NCI-H2081 (cell line): ENCODE results near the gene PBX1.

Experiments used
- DNase-seq, 2 experiments: peaks; one replicate each; lab custom pipeline; 2025; lab: John Stamatoyannopoulos, UW

PBX1 gene

DNA sequence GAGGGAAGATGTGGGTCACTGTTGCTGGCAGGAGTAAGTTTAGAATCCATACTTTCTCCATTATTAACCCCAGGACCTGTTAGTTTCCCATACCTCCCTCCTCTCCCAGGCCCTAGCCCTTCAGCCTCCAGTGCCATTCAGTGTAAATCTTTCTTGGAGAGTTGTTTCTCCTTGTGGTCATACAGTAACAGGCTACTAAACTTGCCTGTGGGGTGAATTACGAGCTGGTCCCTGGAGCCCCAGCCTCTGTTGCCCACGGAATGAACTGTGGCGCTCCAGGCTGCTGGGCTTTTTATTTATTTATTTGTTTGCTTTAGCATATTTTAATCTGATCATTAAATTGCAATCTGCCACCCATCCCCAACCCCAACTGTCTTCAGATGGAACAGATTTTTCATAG is 305.2 kb downstream of the PBX1 start:
- no peak for DNase-seq

DNA sequence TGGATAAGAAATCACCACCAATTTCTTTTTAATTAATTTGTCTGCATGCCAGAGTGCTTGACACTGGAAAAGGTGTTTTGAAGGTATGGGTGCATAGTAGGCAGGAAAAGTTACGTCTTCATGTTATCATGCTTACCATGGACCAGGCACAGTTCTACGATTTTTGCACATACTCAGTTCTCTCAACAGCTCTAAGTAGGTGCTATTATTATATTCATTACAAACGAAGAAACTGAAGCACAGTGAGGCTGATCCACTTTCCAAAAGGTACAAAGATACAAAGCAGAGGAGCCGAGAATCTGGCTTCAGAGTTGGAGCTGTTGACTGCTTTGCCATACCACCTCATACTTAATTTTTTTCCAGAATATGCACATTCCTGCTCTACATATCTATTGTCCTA is 306.4 kb downstream of the PBX1 start:
- DNase-seq, result no peak

DNA sequence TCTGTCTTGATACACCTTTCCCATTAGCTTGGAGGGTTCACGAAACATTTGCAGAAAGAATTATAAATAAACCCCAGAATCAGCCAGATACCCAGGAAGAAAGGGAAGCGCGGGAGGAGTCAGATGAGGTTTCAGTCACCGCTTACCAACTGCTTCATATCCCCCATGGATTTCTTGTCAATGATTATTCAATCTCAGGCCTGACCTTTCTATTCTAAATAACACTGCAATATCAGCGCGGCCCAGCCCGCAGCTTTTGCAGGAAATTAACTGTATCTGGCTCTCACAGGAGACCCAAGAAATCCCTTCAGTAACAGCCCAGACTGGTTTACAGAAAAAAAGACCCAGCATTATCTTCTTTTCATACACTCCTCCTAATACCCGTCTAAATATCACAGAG is 308.6 kb downstream of the PBX1 start:
- no peak for DNase-seq

DNA sequence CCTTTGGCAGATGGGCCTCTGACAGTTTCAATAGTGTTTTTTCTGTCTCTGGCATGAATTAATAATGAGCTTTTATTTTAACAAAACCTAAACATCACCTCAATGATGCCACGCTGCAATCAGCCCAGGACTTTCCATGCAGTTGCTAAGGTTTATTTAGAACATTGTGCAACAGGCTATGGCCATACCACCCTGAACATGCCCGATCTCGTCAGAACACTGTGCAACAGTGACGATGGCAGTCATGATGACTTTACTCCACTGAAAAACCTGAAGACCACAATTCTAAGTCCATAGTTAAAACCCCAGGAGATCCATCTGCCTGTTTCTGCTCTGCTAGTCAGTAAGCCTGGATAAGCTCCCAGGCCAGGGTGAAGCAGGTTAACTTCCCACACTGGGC is 310.0 kb downstream of the PBX1 start:
- DNase-seq, result no peak

DNA sequence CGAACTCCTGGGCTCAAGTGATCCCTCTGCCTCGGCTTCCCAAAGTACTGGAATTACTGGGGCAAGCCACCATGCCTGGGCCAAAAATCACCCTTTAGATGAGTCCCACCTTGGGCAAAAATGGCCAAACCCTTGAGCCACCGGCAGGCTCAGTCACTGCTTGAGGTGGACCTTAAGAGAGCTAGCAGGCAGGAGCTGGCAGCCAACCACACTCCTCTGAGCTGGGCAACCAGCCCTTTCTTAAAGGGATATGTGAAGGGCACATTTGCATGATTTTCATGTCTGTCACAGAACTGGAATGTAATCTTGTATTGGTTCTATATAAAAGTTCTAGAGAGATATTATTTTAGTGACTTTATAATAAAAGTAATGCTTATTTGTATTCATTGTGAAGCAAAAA is 316.5 kb downstream of the PBX1 start:
- DNase-seq, result no peak

DNA sequence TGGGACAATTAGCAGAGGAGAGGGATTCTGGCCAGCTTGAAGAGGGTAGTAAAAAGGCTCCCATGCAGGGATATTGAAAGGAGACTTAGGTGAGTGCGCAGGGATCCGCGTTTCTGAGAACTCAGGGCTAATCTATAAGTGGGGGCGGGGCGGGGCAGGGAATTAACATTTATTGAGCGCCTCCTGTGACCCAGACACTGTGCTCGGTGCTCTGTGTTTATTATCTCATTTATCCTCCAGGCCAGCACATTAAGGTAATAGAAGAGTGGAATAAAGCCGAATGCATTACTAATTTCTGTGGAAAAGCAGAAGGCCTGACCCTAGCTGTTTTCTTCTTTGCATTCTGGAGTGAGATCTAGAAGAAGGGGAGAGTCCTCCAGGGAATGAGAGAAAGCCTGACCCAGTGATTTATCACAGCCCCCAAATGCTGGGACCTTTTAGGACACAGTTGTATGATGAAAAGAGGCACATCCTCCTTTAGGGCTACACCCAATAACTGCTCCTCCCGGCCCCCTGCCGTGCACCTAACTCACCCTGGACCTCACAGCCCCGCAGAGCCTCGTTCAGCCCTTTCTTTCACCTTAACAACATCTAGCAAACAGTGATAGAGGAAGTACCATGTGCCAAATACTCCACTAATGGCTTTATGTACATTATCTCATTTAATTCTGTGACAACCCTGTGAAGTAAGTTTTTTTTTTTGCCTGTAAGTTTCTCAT is 317.6 kb downstream of the PBX1 start:
- DNase-seq, result no peak

DNA sequence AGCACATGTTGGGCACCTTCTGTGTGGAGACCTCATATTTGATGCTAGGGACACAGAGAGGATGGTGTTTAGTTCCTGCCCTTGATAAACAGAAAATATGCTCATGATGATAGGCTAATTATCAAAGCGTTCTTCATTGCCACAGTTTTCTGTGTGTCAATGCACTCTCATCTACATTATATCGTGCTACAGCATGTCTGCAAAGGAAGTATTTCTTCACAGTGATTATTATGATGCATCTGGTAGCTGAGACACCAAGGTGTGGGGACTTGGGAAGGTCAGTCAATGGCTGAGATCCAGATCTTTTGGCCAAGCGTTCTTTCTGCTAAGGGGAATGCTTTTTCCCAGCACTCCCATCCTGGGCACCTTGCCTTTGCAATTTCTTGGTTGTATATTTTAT is 321.2 kb downstream of the PBX1 start:
- DNase-seq, result no peak

DNA sequence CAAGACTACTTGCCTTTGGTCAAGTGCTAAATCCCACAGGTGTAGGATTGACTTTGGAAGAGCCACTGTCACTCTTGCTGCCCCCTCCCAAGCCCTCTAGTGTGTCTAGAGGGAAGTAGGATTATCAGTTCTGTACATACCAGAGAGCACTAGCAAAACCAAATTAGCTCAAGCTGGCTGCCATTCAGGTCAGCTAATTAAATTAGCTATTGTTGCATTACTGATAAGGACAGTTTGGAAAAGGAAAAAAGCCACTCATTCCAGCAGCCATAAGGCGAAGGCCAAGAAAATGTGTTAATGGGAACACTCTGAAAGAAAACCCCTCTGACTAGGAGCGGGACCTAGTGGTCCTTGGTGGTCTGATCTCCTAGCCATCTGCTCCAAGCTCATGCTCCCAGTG is 321.7 kb downstream of the PBX1 start:
- DNase-seq, result no peak

DNA sequence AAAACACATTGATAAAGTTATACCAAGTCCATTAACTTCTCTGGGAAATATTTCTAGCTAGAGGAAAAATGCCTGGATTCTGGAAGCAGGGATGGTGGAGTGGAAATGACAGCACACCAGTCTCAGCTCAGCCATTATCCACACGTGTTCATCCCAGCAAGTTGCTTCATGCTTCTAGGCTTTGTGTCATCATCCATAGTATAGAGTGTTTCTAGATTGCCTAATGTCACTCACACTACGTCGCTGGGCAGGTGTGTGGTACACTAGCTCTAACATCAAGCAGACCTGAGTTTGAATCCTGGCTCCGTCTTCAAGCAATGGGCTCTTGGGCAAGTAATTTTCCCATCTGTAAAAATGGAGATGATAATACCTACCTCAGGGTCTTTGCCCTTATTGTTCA is 326.3 kb downstream of the PBX1 start:
- DNase-seq, result no peak

DNA sequence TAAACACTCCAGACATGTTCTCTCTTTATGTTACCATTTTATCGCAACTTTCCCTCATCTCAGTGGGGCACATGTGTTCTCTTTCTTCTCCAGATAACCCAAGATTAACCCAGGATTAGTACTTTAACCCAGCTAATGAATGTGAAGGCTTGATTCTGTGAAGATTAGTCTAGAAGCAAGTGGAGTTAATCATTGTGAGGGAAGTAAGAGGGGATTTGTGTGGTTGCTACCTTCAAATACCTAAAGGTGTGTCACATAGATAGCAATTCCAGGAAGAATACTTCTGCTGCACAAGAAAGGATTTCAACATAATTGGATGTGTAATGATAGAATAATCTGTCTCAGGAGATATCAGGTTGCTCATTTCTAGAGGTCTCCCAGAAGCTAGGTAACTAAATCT is 327.1 kb downstream of the PBX1 start:
- DNase-seq, result no peak

DNA sequence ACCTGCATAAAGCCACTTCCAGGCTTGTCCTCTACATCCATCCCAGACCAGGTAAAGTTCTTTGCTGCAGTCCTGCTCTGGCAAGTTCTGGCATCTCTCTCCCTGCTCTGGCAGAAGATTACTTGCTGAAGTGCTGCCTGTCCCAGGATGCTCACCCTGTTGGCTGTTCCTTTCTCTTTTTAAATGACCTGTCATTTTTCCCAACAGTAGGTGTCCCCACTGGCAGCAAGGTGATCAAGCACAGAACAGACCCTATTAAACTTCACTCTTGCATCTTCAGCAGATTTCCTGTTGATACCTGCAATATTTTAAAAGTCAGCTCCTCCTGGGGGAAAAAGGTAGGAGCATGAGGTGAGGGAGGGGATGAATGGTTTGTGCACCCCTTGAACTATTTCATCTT is 332.6 kb downstream of the PBX1 start:
- DNase-seq, result no peak

DNA sequence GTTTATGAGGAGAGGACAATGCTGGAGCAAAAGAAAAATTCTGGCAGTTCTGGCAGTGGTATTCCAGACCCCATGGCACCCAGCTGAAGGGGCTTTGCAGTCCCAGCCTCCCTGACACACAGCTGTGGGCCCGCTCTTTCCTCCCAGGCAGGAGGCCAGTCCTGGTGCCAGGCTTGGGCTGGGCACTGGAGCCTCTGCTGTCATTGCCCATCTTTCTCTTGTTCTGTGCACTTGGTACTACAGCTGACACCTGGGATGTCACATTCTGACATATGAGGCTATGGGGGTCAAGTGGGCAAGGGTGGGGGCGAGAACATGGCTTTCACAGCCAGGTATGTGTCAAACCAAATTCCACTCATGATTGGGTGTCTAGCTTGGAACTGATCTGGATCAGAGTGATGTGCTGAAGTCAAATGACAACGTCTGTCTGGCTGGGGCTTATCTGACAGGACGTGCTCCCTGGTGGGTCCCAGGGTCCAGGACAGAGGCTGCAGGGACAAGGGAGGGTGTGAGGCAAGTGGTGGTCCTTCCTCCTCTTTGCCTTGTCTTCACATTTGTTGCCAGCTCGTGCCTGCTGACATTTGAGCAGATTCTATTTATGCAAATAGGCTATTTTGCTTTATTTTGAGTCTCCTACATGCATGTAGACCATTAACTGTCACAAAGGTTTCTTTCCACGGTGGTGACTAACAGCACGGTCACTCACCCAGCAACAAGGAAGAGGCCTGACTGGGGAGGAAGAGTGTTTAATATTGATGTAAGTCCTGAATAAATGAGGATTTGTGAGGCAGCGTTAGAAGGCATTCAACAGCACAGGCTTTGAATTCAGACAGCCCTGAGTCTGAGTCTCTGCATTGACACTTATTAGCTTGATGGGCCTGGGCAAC is 336.3 kb downstream of the PBX1 start:
- no peak for DNase-seq

DNA sequence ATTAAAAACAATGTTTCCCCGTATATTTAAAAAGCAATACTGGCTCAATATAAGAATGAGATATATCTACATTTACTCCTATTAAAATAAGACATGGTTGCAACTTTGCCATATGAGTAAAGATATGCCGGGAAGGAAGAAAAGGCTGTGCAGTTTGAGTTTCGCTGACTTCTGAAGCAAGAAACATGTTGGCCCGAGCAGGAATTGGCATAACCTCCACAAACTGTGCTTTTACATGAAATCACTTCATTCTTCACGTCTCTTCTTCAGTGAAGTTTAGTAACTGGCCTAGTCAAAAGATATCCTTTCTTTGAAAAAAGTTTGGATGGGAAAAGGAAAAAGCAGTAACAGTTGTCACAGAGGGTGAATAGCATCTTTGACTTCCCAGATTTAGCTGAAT is 342.0 kb downstream of the PBX1 start:
- no peak for DNase-seq
